CD4-positive, alpha-beta T cell treated with Interleukin-17A for 1 hour (primary cell): ENCODE measurements around the gene JMJD7.

Experiments
- DNase-seq: peaks from one replicate; pipeline ENCODE4 v3.0.0-alpha.2; 2020

The JMJD7 gene

DNA sequence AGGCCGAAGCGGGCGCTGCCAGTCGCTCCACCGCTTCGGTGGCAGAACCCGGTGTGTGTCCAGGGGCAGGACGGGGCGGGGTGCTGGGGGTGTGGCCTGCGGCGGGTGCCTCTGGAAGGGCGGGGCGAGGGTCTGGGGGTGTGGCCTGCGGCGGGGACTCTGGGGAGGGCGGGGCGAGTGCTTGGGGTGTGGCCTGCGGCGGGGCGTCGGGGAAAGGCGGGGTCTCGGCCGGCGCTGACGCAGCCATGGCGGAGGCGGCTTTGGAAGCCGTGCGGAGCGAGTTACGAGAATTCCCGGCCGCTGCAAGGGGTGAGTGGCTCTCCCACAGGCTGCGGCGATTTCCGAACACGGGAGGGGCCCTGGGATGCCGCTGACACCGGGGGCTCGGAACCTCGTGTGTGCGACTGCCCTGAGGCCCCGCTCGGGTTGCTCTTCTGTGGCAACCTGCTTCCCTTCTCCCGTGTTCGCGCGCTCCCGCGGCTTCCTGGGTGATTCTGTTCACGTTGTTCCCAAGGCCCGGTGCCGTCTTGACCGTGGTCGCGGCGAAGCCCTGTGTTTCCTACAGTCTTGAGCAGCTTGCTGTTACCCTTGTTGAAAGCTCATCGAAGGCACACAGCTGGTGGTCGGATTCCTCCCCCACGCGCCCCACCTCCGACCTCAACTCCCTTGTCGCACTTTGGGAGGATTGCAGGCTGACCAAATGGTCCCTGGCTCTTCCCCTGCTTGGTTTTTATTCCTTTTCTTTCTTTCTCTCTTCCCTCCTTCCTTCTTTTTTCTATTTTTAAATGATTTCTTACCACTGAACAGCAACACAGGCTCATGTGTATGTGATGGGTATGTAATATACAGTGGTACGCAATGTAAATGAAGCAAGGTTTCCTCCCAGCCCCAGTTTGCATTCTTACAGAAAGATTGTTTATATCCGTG lies at the start of gene JMJD7:
TSS of gene JMJD7 (plus strand) at position 213 of the 927 bp plus-strand sequence. CDS start at position 246, 33 bp downstream.
- DNase-seq: peak; percentile 93

GRCh38 chr15:41778521-41778920 lies 49.4 kb upstream of the JMJD7 start:
- no peak for DNase-seq

- DNase-seq: no peak
These were observed 48.2 kb upstream of the JMJD7 start for GRCh38 chr15:41779662-41780157.

- no peak for DNase-seq
These were observed 47.6 kb upstream of the JMJD7 start for GRCh38 chr15:41780266-41780665.

DNA sequence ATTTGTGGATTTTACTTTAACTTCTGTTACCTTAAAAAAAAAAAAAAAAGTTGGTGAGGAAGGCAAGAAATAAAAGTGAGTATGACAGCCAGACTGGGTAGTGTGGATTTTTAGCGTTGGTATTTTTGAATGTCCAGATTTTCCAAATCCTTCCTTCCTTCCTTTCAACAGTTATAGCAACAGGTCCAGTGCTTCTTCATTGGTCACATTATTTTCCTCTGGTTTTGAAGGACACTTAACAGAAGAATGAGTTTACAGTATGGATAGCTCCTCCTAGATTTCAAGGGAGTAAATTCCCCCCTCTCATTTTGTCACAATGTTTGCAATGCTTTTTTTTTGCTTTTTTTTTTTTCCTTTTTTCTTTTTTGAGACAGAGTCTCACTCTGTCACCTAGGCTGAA lies 47.2 kb upstream of the JMJD7 start:
- DNase-seq: no peak

- no peak for DNase-seq
These were observed 45.3 kb upstream of the JMJD7 start for GRCh38 chr15:41782371-41783282.

DNA sequence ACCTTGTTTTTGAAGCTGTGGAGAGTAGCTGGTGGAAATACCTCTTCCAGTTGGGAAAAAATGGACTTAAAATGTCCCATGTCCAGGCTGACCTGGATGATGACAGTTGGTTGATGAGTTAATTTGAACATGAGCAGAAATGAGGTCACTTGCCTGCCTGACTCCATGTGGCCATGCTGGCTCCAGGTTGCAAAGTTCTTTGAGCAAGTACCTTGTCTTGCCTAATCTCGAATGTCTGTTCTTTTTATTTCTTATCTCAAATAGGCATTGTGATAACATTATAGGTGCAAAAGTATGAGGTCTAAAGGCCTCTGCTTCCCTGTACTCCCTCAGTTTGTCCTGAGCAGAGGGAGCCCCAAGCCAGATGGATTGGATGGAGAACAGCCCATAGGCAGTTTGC lies 44.6 kb upstream of the JMJD7 start:
- no peak for DNase-seq

GRCh38 chr15:41788262-41788661 lies 39.6 kb upstream of the JMJD7 start:
- DNase-seq: no peak

- no peak for DNase-seq
These were observed 38.7 kb upstream of the JMJD7 start for GRCh38 chr15:41789236-41789635.

DNA sequence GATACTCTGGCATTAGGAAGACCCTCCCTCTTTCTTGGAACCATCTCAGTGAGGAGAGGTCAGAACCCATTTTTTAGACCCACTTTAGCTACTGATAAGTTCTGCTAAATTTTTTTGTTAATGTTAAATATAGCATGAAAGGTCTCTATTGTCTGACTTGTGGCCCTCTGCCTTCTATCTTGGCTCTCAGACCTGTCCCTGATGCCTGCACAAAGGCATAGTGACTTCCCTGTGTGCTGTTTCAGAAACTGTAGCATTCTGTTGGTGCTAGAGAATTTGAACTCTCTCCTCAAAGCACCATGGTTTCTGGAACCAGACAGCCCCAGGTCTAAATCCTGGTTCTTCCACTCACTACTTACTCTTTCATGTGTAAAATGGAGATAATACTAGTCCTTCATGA lies 38.2 kb upstream of the JMJD7 start:
- no peak for DNase-seq

DNA sequence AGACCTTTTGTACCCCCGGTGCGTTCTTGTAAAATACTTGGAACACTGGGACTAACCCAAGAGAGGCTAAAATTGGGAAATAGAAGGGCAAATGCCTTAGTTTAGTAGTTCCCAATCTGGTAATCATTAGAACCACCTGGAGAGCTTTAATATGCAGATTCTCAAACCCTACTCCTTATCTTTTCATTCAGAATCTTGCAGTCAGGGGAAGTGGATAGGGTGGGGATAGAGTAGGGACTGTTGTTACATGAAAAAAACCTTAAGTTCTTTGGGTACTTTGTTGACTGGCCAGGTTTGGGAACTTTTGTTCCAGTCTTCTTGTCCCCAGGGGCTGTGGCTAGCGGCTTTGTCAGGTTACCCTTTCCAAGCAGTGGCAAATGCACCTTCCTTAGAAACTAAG lies 37.7 kb upstream of the JMJD7 start:
- no peak for DNase-seq

- DNase-seq: no peak
These were observed 36.9 kb upstream of the JMJD7 start for GRCh38 chr15:41790756-41791546.

GRCh38 chr15:41791547-41791937 lies 36.4 kb upstream of the JMJD7 start:
- no peak for DNase-seq

DNA sequence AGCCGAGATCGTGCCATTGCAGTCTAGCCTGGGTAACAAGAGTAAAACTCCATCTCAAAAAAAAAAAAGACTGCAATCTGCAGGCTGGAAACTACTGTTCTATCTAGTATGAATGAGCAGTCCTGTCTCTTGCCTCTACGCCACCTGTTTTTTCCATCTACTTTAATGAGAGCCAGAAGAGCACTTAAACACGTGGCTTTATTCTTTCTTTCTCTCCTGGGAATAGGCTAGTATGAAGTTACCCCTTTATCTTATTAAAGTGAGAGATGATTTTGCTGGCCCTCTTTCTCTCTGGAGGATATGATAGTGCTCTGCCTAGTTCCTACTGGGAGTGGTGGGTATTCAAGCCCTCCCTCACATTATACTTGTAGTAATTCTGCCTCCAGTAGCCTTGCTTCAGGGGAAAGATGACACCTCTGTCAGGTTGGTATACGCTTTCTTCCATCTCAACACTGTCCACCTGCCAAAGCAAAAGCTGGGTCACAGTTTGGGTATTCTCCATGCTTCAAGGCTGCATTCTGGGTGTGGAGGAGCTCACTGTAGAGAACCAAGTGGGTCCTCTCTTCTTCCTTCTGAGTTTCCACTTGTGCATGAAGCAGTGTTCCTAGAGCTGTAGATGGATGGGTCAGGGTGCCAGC lies 35.8 kb upstream of the JMJD7 start:
- DNase-seq: no peak

GRCh38 chr15:41794081-41794480 lies 33.8 kb upstream of the JMJD7 start:
- DNase-seq: no peak

DNA sequence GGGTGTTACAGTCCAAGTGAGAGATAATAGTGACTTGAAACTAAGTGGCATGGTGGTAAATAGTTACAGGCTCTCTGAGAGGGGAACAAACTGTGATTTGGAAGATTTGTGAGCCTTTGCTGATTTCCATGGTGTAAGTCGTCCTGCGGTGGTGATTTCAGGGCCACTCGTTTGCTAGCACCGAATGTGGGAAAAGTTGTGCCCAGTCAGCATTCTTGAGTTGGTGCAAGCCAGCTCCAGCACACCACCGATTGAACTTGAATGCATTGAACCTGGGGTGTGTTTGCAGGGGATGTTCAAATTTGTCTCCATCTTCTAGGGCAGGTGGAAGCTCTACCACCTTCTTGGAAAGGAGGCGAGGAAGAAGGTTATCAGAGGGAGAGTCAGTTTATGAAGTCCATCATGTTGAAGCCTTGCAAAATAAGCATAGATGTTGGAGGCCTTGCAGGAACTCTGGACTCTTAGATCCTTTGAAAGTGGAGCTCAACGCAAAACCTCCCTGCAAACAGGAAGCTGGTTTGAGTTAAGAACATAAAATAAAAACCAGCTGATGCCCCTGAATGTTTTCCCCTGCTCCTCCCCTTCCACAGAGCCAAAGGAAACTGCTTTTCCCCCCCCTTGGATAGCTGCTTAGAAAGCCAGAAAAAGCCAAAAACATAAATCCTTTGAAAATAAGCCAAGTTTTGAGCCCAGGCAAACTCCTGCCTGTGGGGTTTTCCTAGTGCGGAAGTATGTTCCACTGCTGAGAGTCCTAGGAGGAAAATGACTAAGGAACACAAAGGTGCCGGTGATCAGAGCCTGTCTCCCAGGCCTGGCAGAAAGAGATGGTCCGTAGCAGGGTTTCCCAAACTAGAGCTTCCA lies 31.7 kb upstream of the JMJD7 start:
- no peak for DNase-seq

- no peak for DNase-seq
These were observed 30.5 kb upstream of the JMJD7 start for GRCh38 chr15:41797201-41797944.

DNA sequence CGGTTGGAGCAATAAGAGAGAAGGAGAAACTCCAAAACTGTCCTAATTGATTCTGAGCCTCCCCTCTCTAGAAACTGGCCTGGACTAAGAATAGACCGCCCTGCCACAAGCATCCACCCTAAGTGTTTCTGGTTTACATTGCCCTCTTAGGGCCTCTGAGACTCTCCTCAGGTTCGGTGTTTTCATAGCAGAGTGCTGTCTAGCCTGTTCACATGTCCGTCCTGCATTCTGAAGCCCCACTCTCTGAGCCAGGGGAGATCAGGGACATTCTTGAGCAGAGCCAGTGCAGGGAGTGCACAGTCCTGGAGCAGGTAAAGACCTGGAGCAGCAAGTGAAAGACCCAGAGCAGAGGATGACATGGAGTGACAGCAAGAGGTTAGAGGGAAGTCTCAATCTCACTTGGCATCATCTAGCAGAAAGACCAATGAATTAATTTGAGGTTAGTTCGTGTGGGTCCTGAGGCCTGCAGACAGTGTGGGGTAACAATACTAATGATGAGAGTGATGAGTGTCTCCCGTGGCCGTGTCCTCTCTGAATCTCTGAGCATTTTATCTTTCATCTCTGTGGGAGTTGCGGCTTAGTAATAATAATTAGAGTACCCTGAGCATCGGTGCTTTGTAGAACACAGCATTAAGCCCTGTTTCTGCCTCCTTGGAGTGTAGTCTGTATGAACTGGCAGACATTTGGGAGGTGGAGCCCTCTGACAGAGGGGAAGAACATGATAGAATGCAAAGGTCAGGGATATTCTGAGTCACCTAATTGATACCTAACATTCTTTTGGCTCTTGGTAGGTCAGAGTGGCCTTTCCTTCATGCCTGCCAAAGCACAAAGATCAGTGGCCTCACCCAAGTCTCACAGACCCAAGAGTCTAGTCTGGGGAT lies 29.0 kb upstream of the JMJD7 start:
- DNase-seq: no peak

- DNase-seq: no peak
These were observed 28.4 kb upstream of the JMJD7 start for GRCh38 chr15:41799488-41799805.

- DNase-seq: no peak
These were observed 26.7 kb upstream of the JMJD7 start for GRCh38 chr15:41801185-41801584.
